Astrocyte (in vitro differentiated cells and primary cell): Measurements from ENCODE around the gene JMJD4. TPM values are rescaled to one million over a fixed set of nuclear protein-coding genes. Genes with fewer than 3 reads are reported as not detected.
A peak's percentile ranks its signal among the peaks of the same experiment; 100 is the strongest.

Experiments
- DNase-seq: peaks from one replicate; pipeline ENCODE4 v3.0.0-alpha.2; 2010; ENCODE audit warnings: low read depth
- FAIRE-seq: peaks from 2 replicates; lab custom pipeline; 2011; peaks lifted over from hg19 to GRCh38; lab: Jason Lieb, UNC
- H2AFZ ChIP-seq: 2 replicates; pipeline ENCODE4 v1.6.0; 2012; ENCODE audit warnings: low read depth, low read length, inconsistent platforms
- H3K27ac ChIP-seq: 2 replicates; pipeline ENCODE4 v1.5.1; 2011; ENCODE audit warnings: low read depth, low read length, inconsistent platforms
- H3K27me3 ChIP-seq: 2 replicates; pipeline ENCODE4 v1.6.0; 2011; ENCODE audit warnings: low read length, inconsistent platforms; ENCODE audit not compliant: insufficient read depth
- H3K36me3 ChIP-seq: 2 replicates; pipeline ENCODE4 v1.5.1; 2011; ENCODE audit warnings: low read length, inconsistent platforms; ENCODE audit not compliant: insufficient read depth
- H3K4me1 ChIP-seq: 2 replicates; pipeline ENCODE4 v1.5.1; 2011; ENCODE audit warnings: low read length, inconsistent platforms; ENCODE audit not compliant: insufficient read depth
- H3K4me2 ChIP-seq: 2 replicates; pipeline ENCODE4 v1.6.0; 2012; ENCODE audit warnings: low read length, inconsistent platforms
- H3K4me3 ChIP-seq: 2 replicates; pipeline ENCODE4 v1.5.1; 2011; ENCODE audit warnings: low read depth, mild to moderate bottlenecking, low read length, inconsistent platforms; ENCODE audit not compliant: insufficient read depth
- H3K79me2 ChIP-seq: 2 replicates; pipeline ENCODE4 v1.6.0; 2012; ENCODE audit warnings: mild to moderate bottlenecking, low read length, inconsistent platforms; ENCODE audit not compliant: insufficient read depth
- H3K9ac ChIP-seq: 2 replicates; pipeline ENCODE4 v1.6.0; 2012; ENCODE audit warnings: mild to moderate bottlenecking, low read length, inconsistent platforms
- H3K9me3 ChIP-seq: 2 replicates; pipeline ENCODE4 v1.5.1; 2012; ENCODE audit warnings: low read depth, mild to moderate bottlenecking, low read length, inconsistent platforms; ENCODE audit not compliant: insufficient read depth
- H4K20me1 ChIP-seq: 2 replicates; pipeline ENCODE4 v1.6.0; 2012; ENCODE audit warnings: low read length, inconsistent platforms; ENCODE audit not compliant: insufficient read depth
- H3K27ac Mint-ChIP-seq: one replicate; pipeline ENCODE4 v1.8.0; 2021; ENCODE audit warnings: mild to moderate bottlenecking, mixed read lengths; ENCODE audit not compliant: unreplicated experiment
- H3K27me3 Mint-ChIP-seq: one replicate; pipeline ENCODE4 v1.8.0; 2021; ENCODE audit warnings: low read depth, mixed read lengths; ENCODE audit not compliant: unreplicated experiment
- H3K36me3 Mint-ChIP-seq: one replicate; pipeline ENCODE4 v1.8.0; 2021; ENCODE audit warnings: low read depth, mixed read lengths; ENCODE audit not compliant: unreplicated experiment
- H3K4me1 Mint-ChIP-seq: one replicate; pipeline ENCODE4 v1.8.0; 2021; ENCODE audit warnings: low read depth, mixed read lengths; ENCODE audit not compliant: unreplicated experiment
- H3K4me3 Mint-ChIP-seq: one replicate; pipeline ENCODE4 v1.8.0; 2021; ENCODE audit warnings: mild to moderate bottlenecking, moderate library complexity, mixed read lengths; ENCODE audit not compliant: unreplicated experiment
- H3K9me3 Mint-ChIP-seq: one replicate; pipeline ENCODE4 v1.8.0; 2021; ENCODE audit warnings: mild to moderate bottlenecking, mixed read lengths; ENCODE audit not compliant: unreplicated experiment
- CTCF ChIP-seq: IDR thresholded peaks from 2 replicates; pipeline ENCODE4 v1.5.1; 2011; ENCODE audit warnings: low read depth, mild to moderate bottlenecking, inconsistent platforms, low read length, moderate library complexity; ENCODE audit not compliant: insufficient read depth
- EZH2 ChIP-seq: IDR thresholded peaks from 2 replicates; pipeline ENCODE4 v1.6.1; 2012; ENCODE audit warnings: mild to moderate bottlenecking, low read length, inconsistent platforms; ENCODE audit not compliant: insufficient read depth
- total RNA-seq: library from RNA; stranded (reverse); gene quantifications from 2 replicates; pipeline ENCODE4 v1.2.1, GENCODE V29; 2021

Gene JMJD4
- total RNA-seq, 1 donor from 2014 or later, result 17.5 TPM

DNA sequence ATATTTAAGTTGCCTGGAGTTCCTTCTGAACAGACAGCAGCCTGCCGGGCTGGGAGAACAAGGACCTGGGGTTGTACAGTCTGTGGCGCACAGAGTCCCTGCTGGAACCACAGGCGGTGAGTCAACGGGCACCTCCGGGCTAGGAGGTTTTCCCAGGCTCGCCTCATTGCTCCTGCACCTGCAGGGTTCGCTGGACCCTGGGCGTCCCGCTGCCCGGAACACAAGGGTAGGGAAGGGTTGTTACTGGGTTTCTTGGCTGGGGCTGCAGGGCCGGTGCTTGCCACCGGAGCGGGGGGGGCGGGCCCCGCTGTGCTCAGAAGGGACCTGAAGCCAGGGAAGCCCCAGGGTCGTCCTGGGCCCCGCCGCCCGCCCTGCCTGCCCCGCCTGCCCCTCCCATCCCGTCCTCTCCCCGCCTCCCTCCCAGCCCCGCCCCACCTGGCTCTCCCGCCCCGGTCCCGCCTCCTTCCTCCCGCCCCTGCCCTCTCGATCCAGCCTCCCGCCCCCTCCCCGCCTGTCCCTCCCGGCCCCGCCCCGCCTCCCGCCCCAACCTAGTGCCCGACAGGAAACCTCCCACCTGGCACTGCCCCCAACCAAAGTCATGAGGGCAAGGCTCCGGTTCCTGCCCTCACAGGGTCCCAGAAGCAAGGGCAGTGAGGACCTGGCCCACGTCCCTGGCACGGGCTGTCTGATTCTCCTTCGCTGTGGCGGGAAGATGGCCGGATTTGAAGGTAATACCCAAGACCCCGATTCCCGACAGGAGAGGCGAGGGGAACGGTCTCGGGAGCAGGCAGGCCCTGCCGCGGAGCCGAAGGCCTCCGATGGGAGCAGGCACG, 6.8 kb downstream of the JMJD4 start:
- Histone ChIP-seq H2AFZ (no peak overlapping the region), H3K9me3 (no peaks in the 10 kb centered on the region), H3K4me3 (peak overlapping the region; percentile 41), H3K4me2 (peak overlapping the region; percentile 85), H3K36me3 (peaks cover 3% of the 10 kb centered on the region), H3K79me2 (peaks cover 9% of the 10 kb centered on the region), H3K27me3 (no peaks in the 10 kb centered on the region), H3K27ac (no peak overlapping the region), H4K20me1 (peaks cover 34% of the 10 kb centered on the region), H3K9ac (peak overlapping the region; percentile 25), H3K4me1 (peaks cover 6% of the 10 kb centered on the region)
- peaks cover 11% of the 10 kb centered on the region for H3K9me3 Mint-ChIP-seq
- TF ChIP-seq CTCF (no peak), EZH2 (no peak)
- peak overlapping the region; percentile 78 for H3K4me3 Mint-ChIP-seq
- DNase-seq (peak; percentile 44), FAIRE-seq (no peak)
- no peak overlapping the region for H3K27ac Mint-ChIP-seq
- peaks cover 3% of the 10 kb centered on the region for H3K36me3 Mint-ChIP-seq
- peaks cover 6% of the 10 kb centered on the region for H3K4me1 Mint-ChIP-seq
- H3K27me3 Mint-ChIP-seq, result no peaks in the 10 kb centered on the region

GRCh38 chr1:227726924-227727599, 8.0 kb downstream of the JMJD4 start:
- TF ChIP-seq EZH2 (no peak), CTCF (no peak)
- Mint-ChIP-seq H3K27ac (no peak overlapping the region), H3K4me1 (peaks cover 6% of the 10 kb centered on the region), H3K27me3 (no peaks in the 10 kb centered on the region), H3K9me3 (peaks cover 16% of the 10 kb centered on the region), H3K36me3 (peaks cover 3% of the 10 kb centered on the region), H3K4me3 (no peak overlapping the region)
- Histone ChIP-seq H3K4me2 (no peak overlapping the region), H2AFZ (no peak overlapping the region), H4K20me1 (peaks cover 26% of the 10 kb centered on the region), H3K4me1 (peaks cover 6% of the 10 kb centered on the region), H3K36me3 (no peaks in the 10 kb centered on the region), H3K27me3 (no peaks in the 10 kb centered on the region), H3K9ac (no peak overlapping the region), H3K4me3 (no peak overlapping the region), H3K79me2 (no peaks in the 10 kb centered on the region), H3K9me3 (no peaks in the 10 kb centered on the region), H3K27ac (no peak overlapping the region)
- no peak for DNase-seq
- no peak for FAIRE-seq
